ENCODE measurements around the gene YWHAH.

Gene YWHAH

GRCh38 chr22:31983911-31984656 is 39.7 kb downstream of the YWHAH start:
- no peak for DNase-seq

- DNase-seq: no peak
Measured at GRCh38 chr22:31987218-31987617, 42.9 kb downstream of the YWHAH start.

GRCh38 chr22:31991102-31991839 is 46.9 kb downstream of the YWHAH start:
- DNase-seq: no peak

GRCh38 chr22:31995046-31995445 is 50.7 kb downstream of the YWHAH start:
- no peak for DNase-seq

DNA sequence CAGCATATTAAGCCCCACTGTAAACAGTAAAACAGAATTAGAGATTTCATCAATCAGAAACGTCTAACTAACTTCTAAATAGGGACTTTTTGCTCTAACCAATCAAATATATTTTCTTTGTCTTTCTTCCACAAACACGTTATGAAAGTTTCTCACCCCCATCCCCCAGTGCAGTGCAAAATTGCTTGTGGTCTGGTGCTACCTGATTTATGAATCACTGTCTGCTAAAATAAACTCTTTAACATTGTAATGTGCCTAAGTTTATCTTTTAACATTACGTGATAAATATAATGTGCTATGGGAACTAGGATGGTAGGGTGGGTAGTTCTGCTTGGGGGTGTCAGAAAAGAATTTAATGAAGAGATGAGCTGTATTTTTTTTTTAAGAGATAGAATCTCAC is 51.5 kb downstream of the YWHAH start:
- no peak for DNase-seq

DNA sequence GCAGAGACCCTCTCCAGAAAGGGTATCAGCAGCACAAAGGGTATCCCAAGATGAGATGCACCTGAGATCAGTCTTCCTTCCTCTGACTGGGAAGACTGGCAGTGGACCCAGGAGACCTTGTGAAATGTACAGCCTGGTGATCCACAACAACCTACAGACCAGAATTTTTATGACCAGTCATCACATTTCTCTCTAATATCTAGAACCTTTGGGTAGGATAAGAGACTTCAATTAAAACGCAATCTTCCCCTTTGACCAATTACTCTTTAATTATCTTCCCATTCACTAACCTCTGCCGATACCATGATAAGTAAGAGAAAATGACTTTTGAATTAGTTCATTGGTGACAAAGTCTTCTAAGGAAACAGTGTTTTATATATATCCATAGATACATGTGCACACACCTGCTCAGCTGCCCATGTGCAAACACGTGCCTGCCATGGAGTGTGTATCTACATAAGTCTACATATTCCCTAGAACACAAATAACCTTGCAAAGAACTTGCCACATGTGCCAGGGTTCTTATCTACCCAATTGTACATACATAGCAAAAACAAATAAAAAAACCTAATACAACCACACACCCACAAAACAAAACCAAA is 54.5 kb downstream of the YWHAH start:
- DNase-seq: no peak

- DNase-seq: no peak
Measured at GRCh38 chr22:32000181-32000580, 55.8 kb downstream of the YWHAH start.

- no peak for DNase-seq
Measured at GRCh38 chr22:32005453-32005852, 61.1 kb downstream of the YWHAH start.
